Endodermal cell (in vitro differentiated cells): ENCODE measurements around the gene C2CD3. TPM values are rescaled to one million over a fixed set of nuclear protein-coding genes. Genes with fewer than 3 reads are reported as not detected.

Source experiments
- DNase-seq: peaks from one replicate; pipeline ENCODE4 v3.0.0-alpha.2; 2017
- H3K27ac ChIP-seq: 2 replicates; pipeline ENCODE4 v1.5.1; 2013; ENCODE audit warnings: mild to moderate bottlenecking, low read depth, low read length, moderate library complexity
- H3K27me3 ChIP-seq: 2 replicates; pipeline ENCODE4 v1.6.1; 2013; ENCODE audit warnings: mild to moderate bottlenecking, low read length, moderate library complexity; ENCODE audit not compliant: insufficient read depth, control insufficient read depth, poor library complexity, severe bottlenecking
- H3K36me3 ChIP-seq: 2 replicates; pipeline ENCODE4 v1.7.0; 2013; ENCODE audit warnings: mild to moderate bottlenecking, low read length, moderate library complexity; ENCODE audit not compliant: control insufficient read depth, insufficient read depth
- H3K4me1 ChIP-seq: one replicate; pipeline ENCODE4 v1.7.0; 2013; ENCODE audit warnings: low read length; ENCODE audit not compliant: control insufficient read depth, insufficient read depth
- H3K4me3 ChIP-seq: 2 replicates; pipeline ENCODE4 v1.5.1; 2013; ENCODE audit warnings: mild to moderate bottlenecking, low read length, moderate library complexity
- H3K9ac ChIP-seq: 2 replicates; pipeline ENCODE4 v1.6.1; 2013; ENCODE audit warnings: mild to moderate bottlenecking, low read length, moderate library complexity; ENCODE audit not compliant: poor library complexity, severe bottlenecking; ENCODE audit errors: extremely low read depth
- H3K9me3 ChIP-seq: 2 replicates; pipeline ENCODE4 v1.6.1; 2013; ENCODE audit warnings: mild to moderate bottlenecking, low read length, moderate library complexity; ENCODE audit not compliant: control insufficient read depth
- H3K27ac Mint-ChIP-seq: 2 replicates; pipeline ENCODE4 v1.8.0; 2020; ENCODE audit warnings: mixed read lengths
- H3K27me3 Mint-ChIP-seq: 2 replicates; pipeline ENCODE4 v1.8.0; 2021; ENCODE audit warnings: mild to moderate bottlenecking, mixed read lengths; ENCODE audit not compliant: insufficient read depth
- H3K36me3 Mint-ChIP-seq: 2 replicates; pipeline ENCODE4 v1.8.0; 2020; ENCODE audit warnings: low read depth, mixed read lengths
- H3K4me1 Mint-ChIP-seq: 2 replicates; pipeline ENCODE4 v1.8.0; 2020; ENCODE audit warnings: mixed read lengths
- H3K4me3 Mint-ChIP-seq: 2 replicates; pipeline ENCODE4 v1.8.0; 2020; ENCODE audit warnings: mild to moderate bottlenecking, moderate library complexity, mixed read lengths
- H3K9me3 Mint-ChIP-seq: 2 replicates; pipeline ENCODE4 v1.8.0; 2020; ENCODE audit warnings: mild to moderate bottlenecking, mixed read lengths
- WGBS, 2 experiments: methylation state at CpG; one replicate each; pipeline versions ENCODE4 v1.1.5 to v1.1.7; 2013; ENCODE audit warnings: missing lambda C conversion rate in 2 of 2, mixed read lengths in 1 of 2; ENCODE audit not compliant: insufficient coverage in 1 of 2, insufficient read length in 1 of 2; 5-methylcytosine and 5-hydroxymethylcytosine counted together
- total RNA-seq, 2 donors: library from RNA; stranded (reverse); fragmentation: NEBNext Ultra II Directional in 1 of 2; extraction: Animal tissue kit (Norgen Biotek cat#: 25700) in 1 of 2; gene quantifications; 2 replicates in 1 of 2; 3 replicates in 1 of 2; pipeline ENCODE4 v1.2.1, GENCODE V29; 2021
- TF ChIP-seq, protein P1 (sequence below): fragments of 200-600 bp; sonication (generic); conservative IDR thresholded peaks from 2 replicates; pipeline ENCODE4 v1.5.0; 2021; ENCODE audit warnings: antibody characterized with exemption, mild to moderate bottlenecking

C2CD3 gene
- total RNA-seq, 2 donors from 2014 or later, result 31.0 to 34.2 TPM

- Mint-ChIP-seq H3K9me3 (no peaks in the 10 kb centered on the region), H3K27me3 (no peaks in the 10 kb centered on the region), H3K27ac (no peak overlapping the region), H3K36me3 (peaks cover 26% of the 10 kb centered on the region), H3K4me3 (no peak overlapping the region), H3K4me1 (no peaks in the 10 kb centered on the region)
- TF ChIP-seq, protein P1, sequence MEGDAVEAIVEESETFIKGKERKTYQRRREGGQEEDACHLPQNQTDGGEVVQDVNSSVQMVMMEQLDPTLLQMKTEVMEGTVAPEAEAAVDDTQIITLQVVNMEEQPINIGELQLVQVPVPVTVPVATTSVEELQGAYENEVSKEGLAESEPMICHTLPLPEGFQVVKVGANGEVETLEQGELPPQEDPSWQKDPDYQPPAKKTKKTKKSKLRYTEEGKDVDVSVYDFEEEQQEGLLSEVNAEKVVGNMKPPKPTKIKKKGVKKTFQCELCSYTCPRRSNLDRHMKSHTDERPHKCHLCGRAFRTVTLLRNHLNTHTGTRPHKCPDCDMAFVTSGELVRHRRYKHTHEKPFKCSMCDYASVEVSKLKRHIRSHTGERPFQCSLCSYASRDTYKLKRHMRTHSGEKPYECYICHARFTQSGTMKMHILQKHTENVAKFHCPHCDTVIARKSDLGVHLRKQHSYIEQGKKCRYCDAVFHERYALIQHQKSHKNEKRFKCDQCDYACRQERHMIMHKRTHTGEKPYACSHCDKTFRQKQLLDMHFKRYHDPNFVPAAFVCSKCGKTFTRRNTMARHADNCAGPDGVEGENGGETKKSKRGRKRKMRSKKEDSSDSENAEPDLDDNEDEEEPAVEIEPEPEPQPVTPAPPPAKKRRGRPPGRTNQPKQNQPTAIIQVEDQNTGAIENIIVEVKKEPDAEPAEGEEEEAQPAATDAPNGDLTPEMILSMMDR, result no peak
- no peak overlapping the region for H3K9ac ChIP-seq
- peaks cover 13% of the 10 kb centered on the region for H3K36me3 ChIP-seq
- no peak overlapping the region for H3K4me3 ChIP-seq
- no peak overlapping the region for H3K27ac ChIP-seq
- H3K27me3 ChIP-seq, result no peaks in the 10 kb centered on the region
- no peaks in the 10 kb centered on the region for H3K4me1 ChIP-seq
- H3K9me3 ChIP-seq, result no peaks in the 10 kb centered on the region
- no peak for DNase-seq
- 71% methylated on average over 1 of the region's 1 CpG; no CpG with 5 or more reads in 1 of the 2 experiments for WGBS, 2 experiments
Observed at GRCh38 chr11:74157169-74157568, 13.6 kb downstream of the C2CD3 start.

DNA sequence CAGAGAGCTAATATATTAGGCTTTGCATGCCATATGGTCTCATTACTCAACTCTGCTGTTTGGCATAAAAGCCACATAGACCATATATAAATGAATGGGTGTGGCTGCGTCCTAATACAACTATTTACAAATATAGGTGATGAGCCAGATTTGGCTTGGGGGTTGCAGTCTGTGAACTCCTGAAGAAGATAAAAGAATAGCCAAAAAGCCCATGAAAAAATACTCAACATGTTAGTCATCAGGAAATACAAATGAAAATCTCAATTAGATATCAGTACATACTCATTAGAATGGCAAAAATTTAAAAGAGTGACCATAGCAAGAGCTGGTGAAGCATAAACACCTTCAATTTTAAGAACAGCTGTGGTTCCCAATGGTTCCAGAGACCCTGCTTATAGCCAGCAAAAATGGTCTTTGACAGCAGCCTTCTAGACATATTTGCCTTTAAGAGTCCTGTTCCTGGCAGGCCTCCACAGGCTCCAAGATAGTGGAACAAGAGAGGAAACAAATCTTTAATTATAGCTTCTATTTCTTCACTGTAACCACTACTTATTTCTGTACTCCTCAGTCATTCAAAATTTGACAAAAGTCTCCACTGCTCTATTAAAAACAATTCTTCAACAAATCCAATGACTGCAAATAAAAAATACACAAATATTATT lies 16.1 kb downstream of the C2CD3 start:
- Mint-ChIP-seq H3K9me3 (no peaks in the 10 kb centered on the region), H3K4me3 (no peak overlapping the region), H3K4me1 (no peaks in the 10 kb centered on the region), H3K36me3 (peaks cover 20% of the 10 kb centered on the region), H3K27me3 (no peaks in the 10 kb centered on the region), H3K27ac (no peak overlapping the region)
- Histone ChIP-seq H3K27ac (no peak overlapping the region), H3K27me3 (no peaks in the 10 kb centered on the region), H3K4me1 (no peaks in the 10 kb centered on the region), H3K4me3 (no peak overlapping the region), H3K9ac (no peak overlapping the region), H3K36me3 (peaks cover 8% of the 10 kb centered on the region), H3K9me3 (no peaks in the 10 kb centered on the region)
- no peak for DNase-seq
- TF ChIP-seq, protein P1, result no peak
- WGBS, 2 experiments, result no CpG with 5 or more reads among the region's 1 CpG

GRCh38 chr11:74153224-74153623 lies 17.6 kb downstream of the C2CD3 start:
- no peaks in the 10 kb centered on the region for H3K9me3 Mint-ChIP-seq
- no peaks in the 10 kb centered on the region for H3K27me3 ChIP-seq
- TF ChIP-seq, protein P1, result no peak
- H3K36me3 Mint-ChIP-seq, result peaks cover 17% of the 10 kb centered on the region
- no peak for DNase-seq
- no peaks in the 10 kb centered on the region for H3K27me3 Mint-ChIP-seq
- H3K27ac Mint-ChIP-seq, result no peak overlapping the region
- no peak overlapping the region for H3K9ac ChIP-seq
- H3K4me3 Mint-ChIP-seq, result no peak overlapping the region
- H3K27ac ChIP-seq, result no peak overlapping the region
- H3K4me3 ChIP-seq, result no peak overlapping the region
- no peaks in the 10 kb centered on the region for H3K36me3 ChIP-seq
- no peaks in the 10 kb centered on the region for H3K4me1 ChIP-seq
- no peaks in the 10 kb centered on the region for H3K4me1 Mint-ChIP-seq
- H3K9me3 ChIP-seq, result no peaks in the 10 kb centered on the region
